GM18499 (cell line): Measurements from ENCODE around the gene KIF5B.
"Not testable (repeated sequence)": the region's sequence is repeated elsewhere in the genome, so short reads cannot be mapped to it uniquely, and the experiment has no call there.

Experiments used
- ATAC-seq: cut with Tn5 transposase; IDR thresholded peaks from one replicate; pipeline ENCODE4 v1.9.1; 2021; ENCODE audit warnings: moderate number of reproducible peaks; ENCODE audit not compliant: insufficient read depth, unreplicated experiment

Gene KIF5B

DNA sequence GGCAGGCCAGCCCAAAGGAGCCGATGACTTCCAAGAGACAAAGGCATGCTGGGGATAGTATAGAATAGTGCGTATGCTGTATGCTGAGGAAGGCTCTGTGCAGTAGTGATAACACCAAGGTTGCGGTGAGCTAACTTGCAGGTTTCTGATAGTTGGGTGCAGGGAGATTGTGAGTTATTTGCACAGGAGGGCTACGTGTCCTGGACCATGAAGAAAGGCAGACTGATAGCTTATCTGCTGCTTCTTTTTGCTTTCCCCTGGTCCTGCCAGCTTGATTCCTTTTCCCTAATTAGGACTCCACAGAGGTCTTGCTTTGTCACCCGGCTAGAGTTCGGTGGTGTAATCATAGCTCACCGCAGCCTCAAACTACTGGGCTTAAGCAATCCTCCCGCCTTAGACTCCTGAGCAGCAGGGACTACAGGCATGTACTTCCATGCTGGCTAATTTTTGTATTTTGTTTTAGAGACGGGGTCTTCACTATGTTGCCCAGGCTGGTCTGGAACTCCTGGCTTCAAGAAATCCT is 83.6 kb downstream of the KIF5B start:
- no peak for ATAC-seq

DNA sequence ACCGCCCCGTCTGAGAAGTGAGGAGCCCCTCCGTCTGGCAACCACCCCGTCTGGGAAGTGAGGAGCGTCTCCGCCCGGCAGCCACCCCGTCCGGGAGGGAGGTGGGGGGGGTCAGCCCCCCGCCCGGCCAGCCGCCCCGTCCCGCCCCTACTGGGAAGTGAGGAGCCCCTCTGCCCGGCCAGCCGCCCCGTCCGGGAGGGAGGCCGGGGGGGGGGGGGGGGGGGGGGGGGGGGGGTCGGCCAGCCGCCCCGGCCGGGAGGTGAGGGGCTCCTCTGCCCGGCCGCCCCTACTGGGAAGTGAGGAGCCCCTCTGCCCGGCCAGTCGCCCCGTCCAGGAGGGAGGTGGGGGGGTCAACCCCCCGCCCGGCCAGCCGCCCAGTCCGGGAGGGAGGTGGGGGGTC is 86.4 kb downstream of the KIF5B start:
- ATAC-seq, result not testable (repeated sequence)

DNA sequence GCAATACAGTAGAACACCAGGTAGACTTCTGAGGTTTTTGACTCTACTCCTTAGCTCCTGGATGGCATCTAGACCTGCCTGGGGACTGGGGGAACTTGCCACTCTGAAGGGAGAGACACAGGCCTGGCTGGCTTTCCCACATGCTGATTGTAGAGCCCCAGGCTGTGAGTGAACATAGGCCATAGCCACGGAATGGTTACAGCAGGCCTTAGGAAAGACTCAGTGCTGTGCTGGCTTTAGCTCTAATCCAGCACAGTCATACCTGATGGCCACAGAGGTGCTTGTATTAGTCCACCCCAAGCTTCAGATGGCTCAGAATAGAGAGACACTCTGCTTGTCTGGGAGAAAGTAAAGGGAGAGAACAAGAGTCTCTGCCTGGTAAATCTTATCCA is 92.6 kb downstream of the KIF5B start:
- ATAC-seq, result no peak

GRCh38 chr10:31962826-31963588 is 93.2 kb downstream of the KIF5B start:
- no peak for ATAC-seq

DNA sequence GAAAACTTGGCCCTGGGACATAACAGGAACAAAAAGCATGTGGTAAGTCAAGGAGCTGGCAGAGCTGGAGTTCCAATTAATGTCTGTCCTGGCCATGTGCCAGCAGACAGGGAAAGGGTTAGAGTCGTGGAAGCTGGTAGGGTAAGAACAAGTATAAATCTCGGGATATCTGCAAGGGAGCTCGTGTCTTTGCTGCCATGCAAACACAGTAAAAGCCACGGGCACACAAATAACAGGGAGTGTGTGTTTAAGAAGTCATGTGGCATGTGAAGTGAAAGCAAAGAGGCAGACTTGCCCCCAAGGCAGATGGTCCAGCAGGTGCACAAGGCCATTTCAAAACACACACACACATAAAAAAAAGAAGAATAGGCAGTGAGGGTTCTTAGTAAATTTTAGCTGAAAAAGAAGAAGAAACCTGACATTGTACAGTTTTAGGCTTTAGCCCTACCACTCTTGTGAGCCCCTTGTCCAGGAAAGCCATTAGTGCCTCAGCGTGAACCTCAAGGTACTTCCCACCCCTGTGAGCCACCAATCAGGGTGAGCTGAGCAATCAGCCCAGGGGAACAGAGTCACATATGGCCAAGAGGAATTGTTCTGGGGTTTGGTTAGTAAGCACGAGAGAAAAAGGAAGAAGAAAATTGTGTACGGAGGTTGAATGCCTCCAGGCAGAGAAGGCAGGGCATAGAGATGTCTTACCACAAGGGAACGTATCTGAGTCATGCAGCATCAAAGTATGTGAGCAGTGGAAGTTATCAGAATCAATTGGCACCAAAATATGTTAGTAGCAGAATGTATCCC is 94.7 kb downstream of the KIF5B start:
- peak; percentile 57 for ATAC-seq

DNA sequence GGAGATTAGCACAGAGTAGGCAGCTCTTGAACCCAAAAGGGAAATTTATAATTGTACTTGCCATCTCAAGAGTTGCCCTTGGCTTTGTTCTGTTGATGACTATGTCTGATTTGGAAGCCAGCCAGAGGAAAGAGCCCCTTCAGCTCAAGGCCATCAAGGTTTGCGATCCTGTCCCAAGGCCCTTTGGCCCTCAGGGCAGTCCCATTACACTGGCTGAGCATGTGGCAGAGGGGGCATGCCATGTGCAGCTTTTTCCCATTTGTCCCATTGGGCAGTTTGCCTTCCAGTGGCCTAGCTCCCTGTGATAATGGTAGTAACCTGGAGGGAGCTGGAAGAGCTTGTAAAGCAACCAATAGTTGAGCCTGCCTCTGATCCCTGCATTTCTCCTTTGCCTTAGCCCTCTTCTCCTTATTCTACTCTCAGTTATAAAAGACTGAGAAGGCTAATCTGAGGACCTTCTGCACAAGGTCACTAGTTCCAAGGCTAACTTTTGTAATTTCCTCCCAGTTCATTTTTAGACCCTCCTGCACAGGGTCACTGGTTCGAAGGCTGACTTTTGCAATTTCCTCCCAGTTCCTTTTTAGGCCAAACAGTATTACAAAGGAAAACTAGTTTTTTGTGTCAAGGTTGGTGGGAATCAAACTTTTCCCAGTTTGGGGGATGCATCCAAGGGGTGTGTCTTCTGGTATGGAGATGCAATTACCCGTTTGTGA is 96.6 kb downstream of the KIF5B start:
- no peak for ATAC-seq
